HCT116 (cell line): ENCODE results near the gene SPEF1. TPM values are rescaled to one million over a fixed set of nuclear protein-coding genes. Genes with fewer than 3 reads are reported as not detected.
A peak's percentile ranks its signal among the peaks of the same experiment; 100 is the strongest.

Experiments
- ATAC-seq: fragments of 200-7000 bp; cut with Tn5 transposase; 2 replicates; pipeline ENCODE4 v1.9.1; 2020; ENCODE audit warnings: mild to moderate bottlenecking, moderate library complexity
- BruUV-seq: library from RNA; stranded (reverse); fragments of 400-500 nt; replicated peaks from 2 replicates; lab custom pipeline; 2021; lab: Mats Ljungman, UMichigan
- CTCF ChIA-PET: fragments of 300-600 bp; sonication (Branson Sonifier 250); formaldehyde crosslinking; loops from one replicate; lab custom pipeline; 2021; ENCODE audit warnings: antibody characterized with exemption; lab: Charles Lee
- POLR2A ChIA-PET: fragments of 300-600, 350-600 bp; sonication (Branson Sonifier 250); formaldehyde crosslinking; loops from one replicate; lab custom pipeline; 2021; ENCODE audit warnings: antibody characterized with exemption; lab: Charles Lee
- RAD21 ChIA-PET, 2 experiments: fragments of 300-600 bp; sonication (Branson Sonifier 250); formaldehyde crosslinking; loops; one replicate each; lab custom pipeline; 2023; ENCODE audit warnings: low total read pairs in 2 of 2; ENCODE audit not compliant: uncharacterized antibody in 2 of 2, unreplicated experiment in 2 of 2, low non-redundant PET in 1 of 2; lab: Charles Lee
- DNase-seq: peaks from one replicate; pipeline ENCODE4 v3.0.0-alpha.2; 2010; ENCODE audit warnings: low read depth, low spot score
- H2AFZ ChIP-seq: fragments of 200-600 bp; shearing (Covaris generic), sonication (generic); 2 replicates; pipeline ENCODE4 v1.6.1; 2017; ENCODE audit warnings: low read depth, mixed run types, mixed read lengths, antibody characterized with exemption, low read length; ENCODE audit not compliant: poor library complexity, severe bottlenecking
- H3K27ac ChIP-seq: 2 replicates; pipeline ENCODE4 v1.5.1; 2012; ENCODE audit warnings: low read depth, low read length
- H3K27me3 ChIP-seq: fragments of 200-600 bp; sonication (generic); 2 replicates; pipeline ENCODE4 v1.6.1; 2016; ENCODE audit warnings: mixed run types, low read length, mixed read lengths; ENCODE audit not compliant: insufficient read depth
- H3K36me3 ChIP-seq, 2 experiments: fragments of 200-500 bp in 1 of 2; fragments of 200-600 bp in 1 of 2; sonication (Bioruptor generic) in 1 of 2; sonication (generic) in 1 of 2; 2 replicates each; pipeline versions ENCODE4 v1.5.1 to v1.6.1; 2014 to 2016; ENCODE audit warnings: low read length in 2 of 2, inconsistent platforms in 1 of 2, mixed read lengths in 1 of 2, mixed run types in 1 of 2; ENCODE audit not compliant: insufficient read depth in 2 of 2, control insufficient read depth in 1 of 2
- H3K4me1 ChIP-seq, 2 experiments: fragments of 200-600 bp in 1 of 2; sonication (generic) in 1 of 2; 2 replicates each; pipeline versions ENCODE4 v1.5.1 to v1.6.1; 2012 to 2017; ENCODE audit warnings: low read length in 2 of 2, inconsistent platforms in 1 of 2, mild to moderate bottlenecking in 1 of 2, mixed read lengths in 1 of 2, mixed run types in 1 of 2, moderate library complexity in 1 of 2; ENCODE audit not compliant: insufficient read depth in 2 of 2, control insufficient read depth in 1 of 2
- H3K4me2 ChIP-seq: fragments of 200-600 bp; sonication (generic); 2 replicates; pipeline ENCODE4 v1.6.1; 2017; ENCODE audit warnings: mixed run types, low read length, mixed read lengths
- H3K4me3 ChIP-seq, 2 experiments: fragments of 200-600 bp in 1 of 2; sonication (generic) in 1 of 2; replicated peaks in 1 of 2; 2 replicates each; pipeline ENCODE4 v1.5.1; 2011 to 2016; ENCODE audit warnings: low read length in 2 of 2, control low read depth in 1 of 2, low read depth in 1 of 2, mild to moderate bottlenecking in 1 of 2, mixed read lengths in 1 of 2, mixed run types in 1 of 2
- H3K79me2 ChIP-seq: fragments of 200-600 bp; sonication (generic); 2 replicates; pipeline ENCODE4 v1.6.1; 2017; ENCODE audit warnings: mild to moderate bottlenecking, mixed run types, low read length, moderate library complexity, mixed read lengths; ENCODE audit not compliant: insufficient read depth
- H3K9ac ChIP-seq: fragments of 200-600 bp; sonication (generic); 2 replicates; pipeline ENCODE4 v1.6.1; 2016; ENCODE audit warnings: low read length, mixed read lengths
- H3K9me2 ChIP-seq: fragments of 200-600 bp; sonication (generic), shearing (Covaris generic); 2 replicates; pipeline ENCODE4 v1.6.1; 2017; ENCODE audit warnings: mixed run types, mild to moderate bottlenecking, moderate library complexity; ENCODE audit not compliant: insufficient read depth
- H3K9me3 ChIP-seq, 2 experiments: fragments of 200-500 bp in 1 of 2; fragments of 200-600 bp in 1 of 2; sonication (Bioruptor generic) in 1 of 2; sonication (generic) in 1 of 2; 2 replicates each; pipeline ENCODE4 v1.6.1; 2014 to 2017; ENCODE audit warnings: low read length in 2 of 2, mixed read lengths in 2 of 2, inconsistent platforms in 1 of 2, low read depth in 1 of 2, mild to moderate bottlenecking in 1 of 2, mixed run types in 1 of 2, moderate library complexity in 1 of 2; ENCODE audit not compliant: control insufficient read depth in 1 of 2, insufficient read depth in 1 of 2
- H4K20me1 ChIP-seq: fragments of 200-600 bp; sonication (generic), shearing (Covaris generic); 2 replicates; pipeline ENCODE4 v1.6.1; 2017; ENCODE audit warnings: mixed run types, mild to moderate bottlenecking, moderate library complexity; ENCODE audit not compliant: insufficient read depth
- CBX3 ChIP-seq: IDR thresholded peaks from 2 replicates; pipeline ENCODE4 v1.6.1; 2012; ENCODE audit warnings: low read depth
- EGR1 ChIP-seq: IDR thresholded peaks from 2 replicates; pipeline ENCODE4 v1.6.1; 2012; ENCODE audit warnings: low read depth
- EZH2 ChIP-seq: fragments of 200-600 bp; sonication (generic); IDR thresholded peaks from 2 replicates; pipeline ENCODE4 v1.6.1; 2017; ENCODE audit warnings: antibody characterized with exemption, mixed run types
- POLR2A ChIP-seq: IDR thresholded peaks from 2 replicates; pipeline ENCODE4 v1.7.0; 2011; ENCODE audit warnings: borderline replicate concordance; ENCODE audit not compliant: insufficient read depth, insufficient read length; ENCODE audit errors: extremely low read depth
- YY1 ChIP-seq: IDR thresholded peaks from 2 replicates; pipeline ENCODE4 v1.6.1; 2011; ENCODE audit warnings: low read length, low read depth, moderate library complexity, mild to moderate bottlenecking; ENCODE audit not compliant: insufficient replicate concordance; ENCODE audit errors: extremely low read depth
- intact Hi-C: fragments of 100-400 bp; cut with micrococcal nuclease; formaldehyde crosslinking; loops from 2 replicates; pipeline ENCODE4 v1.10.0; 2022
- total RNA-seq: library from RNA; stranded (reverse); gene quantifications from one replicate; pipeline ENCODE4 v1.2.1, GENCODE V29; 2021; ENCODE audit not compliant: unreplicated experiment
- TF ChIP-seq, protein P1 (sequence below): IDR thresholded peaks from 2 replicates; pipeline ENCODE4 v1.6.1; 2011; ENCODE audit warnings: mild to moderate bottlenecking, low read length, moderate library complexity; ENCODE audit not compliant: insufficient replicate concordance; ENCODE audit errors: extremely low read depth
- TF ChIP-seq, protein P2 (sequence below), 3 experiments: fragments of 200-600 bp in 1 of 3; sonication (generic) in 1 of 3; IDR thresholded peaks in 2 of 3; conservative IDR thresholded peaks in 1 of 3; 2 replicates each; pipeline ENCODE4 v1.5.1; 2012 to 2017; ENCODE audit warnings: low read depth in 2 of 3, low read length in 2 of 3, antibody characterized with exemption in 1 of 3, borderline replicate concordance in 1 of 3, control low read depth in 1 of 3, mild to moderate bottlenecking in 1 of 3, mixed read lengths in 1 of 3, mixed run types in 1 of 3, moderate library complexity in 1 of 3; ENCODE audit not compliant: insufficient read depth in 1 of 3

Gene SPEF1
- total RNA-seq, 1 experiment from 2014 or later, result 0.93 TPM

DNA sequence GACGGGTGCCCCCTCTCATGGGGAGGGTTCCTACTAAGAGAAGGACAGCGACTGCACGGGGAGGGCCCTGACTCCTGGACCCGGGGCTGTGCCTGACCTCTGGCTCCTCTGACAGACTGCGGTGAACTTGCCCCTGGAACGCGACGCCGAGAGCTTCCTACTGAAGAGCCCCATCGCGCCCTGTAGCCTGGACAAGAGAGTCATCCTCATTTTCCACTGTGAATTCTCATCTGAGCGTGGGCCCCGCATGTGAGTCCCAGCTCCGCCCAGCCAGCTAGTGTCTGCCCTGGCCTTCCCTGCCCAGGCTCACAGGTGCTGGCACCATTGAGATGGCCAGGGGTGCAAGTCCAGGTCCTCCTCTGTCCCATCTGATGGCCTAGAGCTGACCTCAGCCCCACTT is 22.0 kb upstream of the SPEF1 start:
- ChIA-PET RAD21 (no interaction called here), CTCF (no interaction called here), POLR2A (no interaction called here)
- no peak for TF ChIP-seq EGR1
- no peak for TF ChIP-seq POLR2A
- TF ChIP-seq, protein P1, sequence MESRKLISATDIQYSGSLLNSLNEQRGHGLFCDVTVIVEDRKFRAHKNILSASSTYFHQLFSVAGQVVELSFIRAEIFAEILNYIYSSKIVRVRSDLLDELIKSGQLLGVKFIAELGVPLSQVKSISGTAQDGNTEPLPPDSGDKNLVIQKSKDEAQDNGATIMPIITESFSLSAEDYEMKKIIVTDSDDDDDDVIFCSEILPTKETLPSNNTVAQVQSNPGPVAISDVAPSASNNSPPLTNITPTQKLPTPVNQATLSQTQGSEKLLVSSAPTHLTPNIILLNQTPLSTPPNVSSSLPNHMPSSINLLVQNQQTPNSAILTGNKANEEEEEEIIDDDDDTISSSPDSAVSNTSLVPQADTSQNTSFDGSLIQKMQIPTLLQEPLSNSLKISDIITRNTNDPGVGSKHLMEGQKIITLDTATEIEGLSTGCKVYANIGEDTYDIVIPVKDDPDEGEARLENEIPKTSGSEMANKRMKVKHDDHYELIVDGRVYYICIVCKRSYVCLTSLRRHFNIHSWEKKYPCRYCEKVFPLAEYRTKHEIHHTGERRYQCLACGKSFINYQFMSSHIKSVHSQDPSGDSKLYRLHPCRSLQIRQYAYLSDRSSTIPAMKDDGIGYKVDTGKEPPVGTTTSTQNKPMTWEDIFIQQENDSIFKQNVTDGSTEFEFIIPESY, result no peak
- H3K79me2 ChIP-seq, result peaks cover 48% of the 10 kb centered on the region
- no peaks in the 10 kb centered on the region for H3K9me3 ChIP-seq
- H4K20me1 ChIP-seq, result no peaks in the 10 kb centered on the region
- no peak overlapping the region for H3K4me3 ChIP-seq
- peaks cover 31 to 71% of the 10 kb centered on the region in 2 experiments for H3K36me3 ChIP-seq
- H3K9ac ChIP-seq, result no peak overlapping the region
- ATAC-seq (no peak), DNase-seq (no peak)
- H3K9me2 ChIP-seq, result no peaks in the 10 kb centered on the region
- H2AFZ ChIP-seq, result no peak overlapping the region
- no TSS peak for BruUV-seq
- intact Hi-C loops, result no loop called here
- no peaks in the 10 kb centered on the region for H3K27me3 ChIP-seq
- H3K4me1 ChIP-seq, result peaks cover 55 to 84% of the 10 kb centered on the region in 2 experiments
- H3K27ac ChIP-seq, result peak overlapping the region; percentile 100; the same call in 1 of the 2 replicates
- no peak overlapping the region for H3K4me2 ChIP-seq

DNA sequence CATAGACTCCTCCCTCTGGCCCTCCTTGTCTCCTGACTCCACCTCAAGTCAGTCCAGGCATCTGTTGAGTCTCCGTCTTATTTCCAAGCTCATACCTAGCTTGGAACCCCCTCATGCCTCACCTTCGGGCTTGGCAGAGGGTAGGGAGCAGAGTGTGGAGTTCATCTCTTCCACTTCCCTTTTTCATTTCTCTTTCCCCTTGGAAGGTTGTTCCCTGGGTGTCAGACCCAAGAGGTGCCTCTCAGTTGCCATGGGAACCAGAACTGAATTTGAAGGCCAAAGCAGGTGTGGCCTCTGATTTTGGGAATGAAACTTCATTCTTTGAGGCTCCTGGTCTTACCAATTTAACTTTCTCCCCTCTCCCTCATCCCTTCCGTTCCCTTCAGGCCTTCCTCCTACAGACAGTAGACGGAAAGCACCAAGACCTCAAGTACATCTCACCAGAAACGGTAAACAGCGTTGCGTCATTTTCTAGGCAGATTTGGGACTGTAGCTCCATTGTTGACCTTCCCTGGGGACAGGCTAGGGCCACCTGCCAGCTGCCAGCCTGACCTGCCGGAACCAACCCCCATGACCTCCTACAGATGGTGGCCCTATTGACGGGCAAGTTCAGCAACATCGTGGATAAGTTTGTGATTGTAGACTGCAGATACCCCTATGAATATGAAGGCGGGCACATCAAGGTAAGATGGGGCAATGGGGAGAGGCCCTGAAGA is 21.4 kb upstream of the SPEF1 start:
- Histone ChIP-seq H3K4me1 (peaks cover 55 to 84% of the 10 kb centered on the region in 2 experiments), H3K27ac (peak overlapping the region; percentile 18; the same call in 1 of the 2 replicates)
- TF ChIP-seq EZH2, result no peak
- TF ChIP-seq CBX3, result no peak
- no peak for TF ChIP-seq YY1
- TF ChIP-seq, protein P2, sequence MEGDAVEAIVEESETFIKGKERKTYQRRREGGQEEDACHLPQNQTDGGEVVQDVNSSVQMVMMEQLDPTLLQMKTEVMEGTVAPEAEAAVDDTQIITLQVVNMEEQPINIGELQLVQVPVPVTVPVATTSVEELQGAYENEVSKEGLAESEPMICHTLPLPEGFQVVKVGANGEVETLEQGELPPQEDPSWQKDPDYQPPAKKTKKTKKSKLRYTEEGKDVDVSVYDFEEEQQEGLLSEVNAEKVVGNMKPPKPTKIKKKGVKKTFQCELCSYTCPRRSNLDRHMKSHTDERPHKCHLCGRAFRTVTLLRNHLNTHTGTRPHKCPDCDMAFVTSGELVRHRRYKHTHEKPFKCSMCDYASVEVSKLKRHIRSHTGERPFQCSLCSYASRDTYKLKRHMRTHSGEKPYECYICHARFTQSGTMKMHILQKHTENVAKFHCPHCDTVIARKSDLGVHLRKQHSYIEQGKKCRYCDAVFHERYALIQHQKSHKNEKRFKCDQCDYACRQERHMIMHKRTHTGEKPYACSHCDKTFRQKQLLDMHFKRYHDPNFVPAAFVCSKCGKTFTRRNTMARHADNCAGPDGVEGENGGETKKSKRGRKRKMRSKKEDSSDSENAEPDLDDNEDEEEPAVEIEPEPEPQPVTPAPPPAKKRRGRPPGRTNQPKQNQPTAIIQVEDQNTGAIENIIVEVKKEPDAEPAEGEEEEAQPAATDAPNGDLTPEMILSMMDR (IDR thresholded peaks at IDR 0.05 in 2 of 3, conservative IDR thresholded peaks at IDR 0.05 in 1 of 3; ENCODE audit: borderline replicate concordance in 1 of 3, insufficient read depth in 1 of 3, low read depth in 2 of 3, low read length in 2 of 3), result no peak

More for the DNA sequence above, 21.4 kb upstream of the SPEF1 start:
- H3K9me3 ChIP-seq, result no peaks in the 10 kb centered on the region
- no TSS peak for BruUV-seq
- no peaks in the 10 kb centered on the region for H4K20me1 ChIP-seq
- CTCF ChIA-PET, result no interaction called here
- POLR2A ChIA-PET, result no interaction called here
- no peaks in the 10 kb centered on the region for H3K9me2 ChIP-seq
- H3K4me2 ChIP-seq, result no peak overlapping the region
- H3K79me2 ChIP-seq, result peaks cover 54% of the 10 kb centered on the region
- intact Hi-C loops, result no loop called here
- H3K27me3 ChIP-seq, result no peaks in the 10 kb centered on the region
- DNase-seq, result no peak
- RAD21 ChIA-PET, result no interaction called here
- H3K9ac ChIP-seq, result no peak overlapping the region
- no peak overlapping the region for H3K4me3 ChIP-seq
- no peak overlapping the region for H2AFZ ChIP-seq
- peaks cover 34 to 74% of the 10 kb centered on the region in 2 experiments for H3K36me3 ChIP-seq
- no peak for ATAC-seq
